Keratinocyte (primary cell): Measurements from ENCODE around the gene RRP36. TPM values are rescaled to one million over a fixed set of nuclear protein-coding genes. Genes with fewer than 3 reads are reported as not detected.

Experiments
- DNase-seq: peaks from one replicate; pipeline ENCODE4 v3.0.0-alpha.2; 2011; ENCODE audit warnings: low read depth, missing footprints, low spot score
- FAIRE-seq: peaks from 2 replicates; lab custom pipeline; 2011; peaks lifted over from hg19 to GRCh38; lab: Jason Lieb, UNC
- H2AFZ ChIP-seq: 2 replicates; pipeline ENCODE4 v1.6.0; 2012; ENCODE audit warnings: low read length, control low read depth, inconsistent platforms; ENCODE audit not compliant: control insufficient read depth
- H3K27ac ChIP-seq: 2 replicates; pipeline ENCODE4 v1.5.1; 2011; ENCODE audit warnings: low read length; ENCODE audit not compliant: control insufficient read depth, insufficient read depth
- H3K27me3 ChIP-seq: 3 replicates; pipeline ENCODE4 v1.6.0; 2011; ENCODE audit warnings: low read length; ENCODE audit not compliant: control insufficient read depth, insufficient read depth; ENCODE audit errors: extremely low read depth
- H3K36me3 ChIP-seq, 2 experiments: 2 replicates in 1 of 2; 3 replicates in 1 of 2; pipeline ENCODE4 v1.5.1; 2011; ENCODE audit warnings: low read length in 2 of 2, mild to moderate bottlenecking in 1 of 2; ENCODE audit not compliant: control insufficient read depth in 2 of 2, insufficient read depth in 2 of 2; ENCODE audit errors: extremely low read depth in 1 of 2
- H3K4me1 ChIP-seq: 3 replicates; pipeline ENCODE4 v1.5.1; 2011; ENCODE audit warnings: low read length; ENCODE audit not compliant: control insufficient read depth, insufficient read depth; ENCODE audit errors: extremely low read depth
- H3K4me2 ChIP-seq: 3 replicates; pipeline ENCODE4 v1.6.0; 2011; ENCODE audit warnings: low read depth, low read length; ENCODE audit not compliant: control insufficient read depth, insufficient read depth; ENCODE audit errors: extremely low read depth
- H3K4me3 ChIP-seq, 3 experiments: fragments of 200-600 bp in 1 of 3; sonication (generic) in 1 of 3; 2 replicates in 2 of 3; 3 replicates in 1 of 3; pipeline ENCODE4 v1.5.1; 2011 to 2016; ENCODE audit warnings: low read length in 3 of 3, mild to moderate bottlenecking in 3 of 3, control low read depth in 2 of 3, inconsistent platforms in 1 of 3, low read depth in 1 of 3, mixed read lengths in 1 of 3, mixed run types in 1 of 3, moderate library complexity in 1 of 3; ENCODE audit not compliant: control insufficient read depth in 2 of 3, insufficient read depth in 2 of 3; ENCODE audit errors: extremely low read depth in 1 of 3
- H3K79me2 ChIP-seq: 2 replicates; pipeline ENCODE4 v1.6.0; 2012; ENCODE audit warnings: low read length; ENCODE audit not compliant: control insufficient read depth, insufficient read depth
- H3K9ac ChIP-seq: 3 replicates; pipeline ENCODE4 v1.6.0; 2011; ENCODE audit warnings: low read length; ENCODE audit not compliant: control insufficient read depth, insufficient read depth; ENCODE audit errors: extremely low read depth
- H3K9me1 ChIP-seq: 3 replicates; pipeline ENCODE4 v1.6.0; 2011; ENCODE audit warnings: low read length; ENCODE audit not compliant: control insufficient read depth, insufficient read depth; ENCODE audit errors: extremely low read depth
- H3K9me3 ChIP-seq: 2 replicates; pipeline ENCODE4 v1.5.1; 2012; ENCODE audit warnings: low read depth, low read length; ENCODE audit not compliant: control insufficient read depth
- H4K20me1 ChIP-seq: 3 replicates; pipeline ENCODE4 v1.6.0; 2011; ENCODE audit warnings: low read length; ENCODE audit not compliant: control insufficient read depth, insufficient read depth; ENCODE audit errors: extremely low read depth
- EZH2 ChIP-seq: IDR thresholded peaks from one replicate; pipeline ENCODE4 v1.6.1; 2012; ENCODE audit warnings: inconsistent platforms, mild to moderate bottlenecking, low read length, moderate library complexity
- dilution Hi-C: fragments of 300-500 bp; cut with MboI; formaldehyde crosslinking; loops from one replicate; pipeline ENCODE4 v1.7.0; 2020; ENCODE audit warnings: low sequenced_read_pairs; ENCODE audit not compliant: extremely low pct_ligation_motif_present
- polyA plus RNA-seq, 5 experiments: library from polyadenylated mRNA; depleted of rRNA in 3 of 5; stranded (reverse) in 3 of 5; stranded (forward) in 1 of 5; unstranded in 1 of 5; fragments of >200 nt; gene quantifications; 1 replicate in 1 of 5; 2 replicates in 3 of 5; 3 replicates in 1 of 5; pipeline versions ENCODE4 v1.2.1 to v1.2.3, GENCODE V29; 2011 to 2012; ENCODE audit warnings: missing spikeins in 2 of 5, low read depth in 1 of 5, low replicate concordance in 1 of 5
- TF ChIP-seq, protein P1 (sequence below), 3 experiments: IDR thresholded peaks in 1 of 3; conservative IDR thresholded peaks in 1 of 3; optimal IDR thresholded peaks in 1 of 3; 2 replicates in 2 of 3; 3 replicates in 1 of 3; pipeline versions ENCODE3 to v1.5.1; 2011; ENCODE audit warnings: low read length in 3 of 3, mild to moderate bottlenecking in 3 of 3, moderate library complexity in 2 of 3, control low read depth in 1 of 3, inconsistent platforms in 1 of 3; ENCODE audit not compliant: insufficient read depth in 2 of 3; ENCODE audit errors: extremely low read depth in 1 of 3

The RRP36 gene
- polyA plus RNA-seq, 1 donor (not counting 4 experiments of a cell fraction or from before 2014, with no cell fraction given), result 67.5 TPM

DNA sequence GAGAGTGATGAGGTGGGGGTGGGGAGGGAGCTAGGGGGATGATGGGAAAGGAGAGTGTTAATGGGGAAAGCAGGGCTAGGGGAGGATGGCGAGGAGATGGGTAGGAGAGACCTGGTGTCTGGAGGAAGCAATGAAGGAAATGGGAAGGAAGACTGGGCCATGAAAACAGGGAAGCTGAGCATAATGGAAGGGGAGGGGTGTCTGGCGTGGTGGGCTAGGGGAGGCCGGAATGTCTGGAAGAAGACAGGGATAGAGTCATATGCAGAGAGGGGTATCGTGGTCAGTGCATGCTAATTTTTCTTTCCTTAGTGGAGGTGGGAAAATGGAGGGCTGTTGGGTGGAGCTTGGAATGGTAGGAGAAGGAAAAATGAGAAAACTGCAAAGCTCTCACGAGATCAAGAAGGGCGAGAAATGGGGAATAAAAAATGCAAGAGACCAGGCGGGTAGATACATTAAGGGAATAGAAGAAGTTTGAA lies 7.0 kb upstream of the RRP36 start:
- H3K9me3 ChIP-seq, result no peaks in the 10 kb centered on the region
- peak overlapping the region; percentile 61 to 95 (median 87) for H3K4me3 ChIP-seq
- FAIRE-seq, result no peak
- peaks cover 16% of the 10 kb centered on the region for H3K4me1 ChIP-seq
- no peaks in the 10 kb centered on the region for H4K20me1 ChIP-seq
- DNase-seq, result no peak
- H3K4me2 ChIP-seq, result peak overlapping the region; percentile 99
- H3K79me2 ChIP-seq, result peaks cover 41% of the 10 kb centered on the region
- H3K9me1 ChIP-seq, result no peaks in the 10 kb centered on the region
- peak overlapping the region; percentile 91 for H3K9ac ChIP-seq
- peak overlapping the region; percentile 83 for H3K27ac ChIP-seq
- peak overlapping the region; percentile 72 for H2AFZ ChIP-seq
- H3K27me3 ChIP-seq, result no peaks in the 10 kb centered on the region
- dilution Hi-C loops, result no loop called here
- no peak for TF ChIP-seq EZH2
- TF ChIP-seq, protein P1, sequence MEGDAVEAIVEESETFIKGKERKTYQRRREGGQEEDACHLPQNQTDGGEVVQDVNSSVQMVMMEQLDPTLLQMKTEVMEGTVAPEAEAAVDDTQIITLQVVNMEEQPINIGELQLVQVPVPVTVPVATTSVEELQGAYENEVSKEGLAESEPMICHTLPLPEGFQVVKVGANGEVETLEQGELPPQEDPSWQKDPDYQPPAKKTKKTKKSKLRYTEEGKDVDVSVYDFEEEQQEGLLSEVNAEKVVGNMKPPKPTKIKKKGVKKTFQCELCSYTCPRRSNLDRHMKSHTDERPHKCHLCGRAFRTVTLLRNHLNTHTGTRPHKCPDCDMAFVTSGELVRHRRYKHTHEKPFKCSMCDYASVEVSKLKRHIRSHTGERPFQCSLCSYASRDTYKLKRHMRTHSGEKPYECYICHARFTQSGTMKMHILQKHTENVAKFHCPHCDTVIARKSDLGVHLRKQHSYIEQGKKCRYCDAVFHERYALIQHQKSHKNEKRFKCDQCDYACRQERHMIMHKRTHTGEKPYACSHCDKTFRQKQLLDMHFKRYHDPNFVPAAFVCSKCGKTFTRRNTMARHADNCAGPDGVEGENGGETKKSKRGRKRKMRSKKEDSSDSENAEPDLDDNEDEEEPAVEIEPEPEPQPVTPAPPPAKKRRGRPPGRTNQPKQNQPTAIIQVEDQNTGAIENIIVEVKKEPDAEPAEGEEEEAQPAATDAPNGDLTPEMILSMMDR (optimal IDR thresholded peaks at IDR 0.05 in 1 of 3, IDR thresholded peaks at IDR 0.05 in 1 of 3, conservative IDR thresholded peaks at IDR 0.05 in 1 of 3; ENCODE audit: extremely low read depth in 1 of 3, insufficient read depth in 2 of 3, low read length in 3 of 3), result no peak
- peaks cover 28 to 29% of the 10 kb centered on the region in 2 experiments for H3K36me3 ChIP-seq

DNA sequence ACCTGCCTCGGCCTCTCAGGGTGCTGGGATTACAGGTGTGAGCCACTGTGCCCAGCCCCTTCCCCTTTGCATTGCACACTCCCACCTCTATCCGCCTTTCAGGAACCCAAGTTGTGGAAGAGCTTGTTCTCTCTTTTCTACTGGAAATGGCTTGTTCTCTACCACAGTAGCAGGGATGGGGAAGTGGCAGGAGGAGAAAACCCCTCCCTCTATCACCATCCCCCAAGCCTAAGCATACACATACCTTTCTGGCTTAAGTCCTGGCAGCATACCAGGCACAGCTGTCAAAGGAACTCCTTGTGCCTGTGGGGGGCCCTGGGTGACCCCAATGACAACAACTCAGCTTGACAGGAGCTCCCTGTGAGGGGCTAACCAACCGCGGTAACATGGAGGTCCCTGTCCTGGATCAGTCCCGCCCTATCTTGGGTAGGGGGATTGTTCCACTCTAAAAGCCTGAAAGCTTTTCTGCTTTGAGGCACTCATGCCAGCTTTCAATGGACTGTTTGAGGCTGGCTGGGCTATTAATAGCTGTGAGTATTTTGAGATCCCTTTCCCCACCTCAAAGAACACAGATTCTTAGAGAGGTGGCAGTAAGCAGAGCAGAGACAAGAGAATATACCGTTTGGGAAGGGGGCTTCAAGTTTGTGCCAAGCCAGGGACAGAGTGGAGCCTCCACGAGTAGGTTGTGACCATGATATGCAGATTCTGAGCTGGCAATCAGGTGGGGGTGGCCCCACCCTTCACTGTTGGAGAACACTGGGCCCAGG lies 5.1 kb upstream of the RRP36 start:
- no peak overlapping the region for H2AFZ ChIP-seq
- no peak overlapping the region for H3K27ac ChIP-seq
- DNase-seq (no peak), FAIRE-seq (no peak)
- H4K20me1 ChIP-seq, result no peaks in the 10 kb centered on the region
- H3K4me3 ChIP-seq, result no peak overlapping the region
- no peak overlapping the region for H3K4me2 ChIP-seq
- peaks cover 41% of the 10 kb centered on the region for H3K79me2 ChIP-seq
- H3K4me1 ChIP-seq, result peaks cover 23% of the 10 kb centered on the region
- peaks cover 19 to 21% of the 10 kb centered on the region in 2 experiments for H3K36me3 ChIP-seq
- H3K9ac ChIP-seq, result no peak overlapping the region
- dilution Hi-C loops, result no loop called here
- no peaks in the 10 kb centered on the region for H3K27me3 ChIP-seq
- H3K9me1 ChIP-seq, result no peaks in the 10 kb centered on the region
- no peaks in the 10 kb centered on the region for H3K9me3 ChIP-seq
- no peak for TF ChIP-seq EZH2
- TF ChIP-seq, protein P1 (optimal IDR thresholded peaks at IDR 0.05 in 1 of 3, IDR thresholded peaks at IDR 0.05 in 1 of 3, conservative IDR thresholded peaks at IDR 0.05 in 1 of 3; ENCODE audit: extremely low read depth in 1 of 3, insufficient read depth in 2 of 3, low read length in 3 of 3), result no peak
